Measurements from ENCODE around the gene ABHD2.

ABHD2 gene

GRCh38 chr15:89161666-89162065, 73.4 kb downstream of the ABHD2 start:
- no peak for DNase-seq (ENCODE audit: low read depth in 2 of 3, low spot score in 2 of 3)

- no peak for DNase-seq (ENCODE audit: low read depth in 2 of 3, low spot score in 2 of 3)
Observed at GRCh38 chr15:89163271-89164055, 75.2 kb downstream of the ABHD2 start.

- DNase-seq (ENCODE audit: low read depth in 2 of 3, low spot score in 2 of 3) = no peak
Observed at GRCh38 chr15:89164712-89165211, 76.5 kb downstream of the ABHD2 start.

DNA sequence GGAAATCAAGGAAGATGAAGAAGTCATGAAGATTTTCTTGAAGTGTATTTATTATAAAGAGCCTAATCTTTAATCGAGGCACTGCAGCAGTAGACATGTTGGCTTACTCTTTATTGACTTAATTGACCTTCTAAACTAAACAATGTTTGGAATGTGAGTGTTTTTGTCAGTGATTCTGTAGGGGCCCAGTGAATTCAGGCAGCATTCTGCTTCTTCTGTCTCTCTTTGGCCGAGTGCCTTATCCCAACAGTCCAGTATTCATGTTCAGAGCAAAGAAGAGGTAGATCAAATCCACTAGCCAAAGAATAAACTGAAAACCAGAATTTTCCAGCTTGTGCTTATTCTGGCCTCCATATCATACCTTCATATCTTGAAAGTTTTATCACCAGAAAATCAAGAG, 77.4 kb downstream of the ABHD2 start:
- DNase-seq (ENCODE audit: low read depth in 2 of 3, low spot score in 2 of 3) = no peak

- peak in 2 of 3 experiments; percentile 26 for DNase-seq (ENCODE audit: low read depth in 2 of 3, low spot score in 2 of 3)
Observed at GRCh38 chr15:89167267-89168176, 79.3 kb downstream of the ABHD2 start.

DNA sequence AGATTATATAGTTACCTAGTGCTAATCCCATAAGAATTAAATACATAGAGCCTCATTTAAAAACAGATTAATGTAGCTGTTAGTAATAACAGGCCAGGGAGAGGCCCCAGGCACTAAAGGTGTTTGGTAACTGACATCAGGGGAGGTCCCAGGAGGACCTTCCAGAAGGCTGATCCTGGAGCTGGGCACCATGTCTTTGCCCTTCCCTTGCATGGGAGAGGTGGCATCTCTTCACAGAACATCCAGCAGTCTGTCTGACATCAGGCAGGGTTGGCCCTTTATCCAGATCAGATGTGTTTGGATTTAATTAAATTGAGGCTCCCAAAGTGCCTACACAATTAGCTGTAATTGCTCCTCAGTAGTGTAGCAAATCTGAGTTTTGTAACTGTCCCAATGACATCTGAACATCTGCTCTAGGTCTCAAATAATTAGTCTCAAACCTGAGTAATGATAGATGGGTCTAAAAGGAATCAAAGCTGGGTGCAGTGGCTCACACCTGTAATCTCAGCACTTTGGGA, 80.1 kb downstream of the ABHD2 start:
- DNase-seq (ENCODE audit: low read depth in 2 of 3, low spot score in 2 of 3) = no peak

DNA sequence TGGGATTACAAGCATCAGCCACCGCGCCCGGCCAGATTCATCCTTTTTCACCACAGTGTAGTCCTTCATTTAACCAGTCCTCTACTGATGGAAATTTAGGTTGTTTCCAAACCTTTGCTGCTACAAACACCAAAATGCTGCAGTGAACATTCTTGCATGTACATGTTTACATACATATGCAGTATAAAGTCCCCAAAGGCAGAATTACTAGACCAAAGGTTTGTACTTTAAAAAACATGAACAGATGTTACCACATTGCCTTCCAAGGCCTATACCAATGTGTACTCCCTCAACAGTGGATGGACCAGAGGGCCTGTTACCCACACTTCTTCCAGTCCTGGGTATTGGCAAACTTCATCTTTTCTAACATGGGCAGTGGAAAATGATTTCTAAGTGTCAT, 82.1 kb downstream of the ABHD2 start:
- DNase-seq (ENCODE audit: low read depth in 2 of 3, low spot score in 2 of 3) = no peak

DNA sequence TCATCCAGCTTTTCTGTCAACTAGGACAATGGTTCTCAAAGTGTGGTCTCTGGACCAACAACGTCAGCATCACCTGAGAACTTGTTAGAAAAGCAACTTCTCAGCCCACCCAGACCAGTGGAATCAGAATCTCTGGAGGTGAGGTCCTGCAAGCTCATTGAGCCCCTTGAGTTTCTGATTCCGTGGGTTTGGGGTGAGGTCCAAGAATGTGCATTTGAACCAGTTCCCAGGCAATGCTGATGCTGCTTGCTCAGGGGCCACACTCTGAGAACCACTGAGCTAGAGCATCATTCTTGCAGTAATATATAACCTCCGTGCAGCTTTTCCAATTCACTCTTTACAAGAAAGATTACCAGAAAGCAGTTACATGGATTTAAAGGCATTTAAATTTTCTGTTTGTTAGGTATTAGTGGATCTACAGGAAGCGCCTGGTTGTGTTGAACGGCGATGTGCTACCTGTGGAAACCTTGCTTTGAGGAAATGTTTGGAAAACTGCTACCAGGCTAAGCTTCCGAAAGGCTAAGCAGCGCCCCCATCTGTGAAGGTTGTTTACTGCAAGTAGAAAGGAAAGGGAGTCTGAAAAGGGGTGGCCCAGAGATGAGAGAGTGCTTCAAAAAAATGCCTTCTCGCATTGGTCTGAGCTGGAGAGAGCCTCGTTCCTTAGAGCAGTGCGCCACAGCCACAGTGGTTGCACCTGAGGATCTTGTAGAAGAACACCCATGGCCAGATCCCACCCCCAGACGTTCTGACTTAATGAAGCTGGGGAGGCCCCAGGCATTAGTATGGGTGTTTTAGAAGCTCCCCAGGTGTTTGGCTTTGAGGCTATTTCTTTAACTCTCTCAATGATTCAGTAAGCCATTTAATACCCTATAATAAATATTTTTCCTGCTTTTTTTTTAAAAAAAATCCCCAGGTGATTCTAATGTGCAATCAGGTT, 83.1 kb downstream of the ABHD2 start:
- no peak for DNase-seq (ENCODE audit: low read depth in 2 of 3, low spot score in 2 of 3)

DNA sequence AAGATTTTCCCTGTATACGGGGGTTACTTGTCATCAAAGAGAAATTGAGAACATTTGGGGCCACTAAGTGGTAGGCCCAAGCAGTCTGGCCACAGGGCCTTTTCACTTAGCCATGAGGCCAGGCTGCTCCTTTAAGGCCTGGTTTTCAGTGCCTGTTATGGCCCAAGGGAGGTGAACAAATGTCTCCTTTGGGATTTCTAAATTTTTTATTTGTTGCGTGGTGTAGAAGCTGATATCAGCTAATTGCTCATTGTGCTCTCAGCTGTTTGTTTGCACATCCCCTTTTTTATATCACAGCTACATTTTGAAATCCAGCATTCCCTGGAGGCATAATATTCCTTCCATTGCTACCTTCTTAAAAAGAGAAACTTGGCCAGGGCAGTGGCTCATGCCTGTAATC, 84.7 kb downstream of the ABHD2 start:
- DNase-seq (ENCODE audit: low read depth in 2 of 3, low spot score in 2 of 3) = no peak

- DNase-seq (ENCODE audit: low read depth in 2 of 3, low spot score in 2 of 3) = no peak
Observed at GRCh38 chr15:89174476-89174875, 86.2 kb downstream of the ABHD2 start.

- no peak for DNase-seq (ENCODE audit: low read depth in 2 of 3, low spot score in 2 of 3)
Observed at GRCh38 chr15:89175617-89176191, 87.4 kb downstream of the ABHD2 start.

DNA sequence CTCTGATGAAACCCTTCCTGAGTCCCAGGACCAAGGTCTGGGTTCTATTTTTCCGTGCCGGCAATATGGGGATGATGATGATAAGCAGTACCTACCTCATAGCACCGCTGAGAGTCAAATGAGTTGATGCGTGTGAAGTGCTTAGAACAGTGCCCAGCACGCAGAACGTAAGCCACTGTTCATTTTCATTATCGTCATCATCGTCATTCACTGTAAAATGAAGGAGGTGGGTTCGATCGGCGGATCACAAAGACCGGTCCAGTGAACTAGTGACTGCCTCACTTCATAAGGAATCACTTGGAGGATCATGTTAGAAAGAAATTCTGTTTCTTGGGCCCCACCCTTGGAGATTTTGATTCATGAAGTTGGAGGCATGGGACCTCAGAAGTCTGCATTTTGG, 88.9 kb downstream of the ABHD2 start:
- DNase-seq (ENCODE audit: low read depth in 2 of 3, low spot score in 2 of 3) = no peak

DNA sequence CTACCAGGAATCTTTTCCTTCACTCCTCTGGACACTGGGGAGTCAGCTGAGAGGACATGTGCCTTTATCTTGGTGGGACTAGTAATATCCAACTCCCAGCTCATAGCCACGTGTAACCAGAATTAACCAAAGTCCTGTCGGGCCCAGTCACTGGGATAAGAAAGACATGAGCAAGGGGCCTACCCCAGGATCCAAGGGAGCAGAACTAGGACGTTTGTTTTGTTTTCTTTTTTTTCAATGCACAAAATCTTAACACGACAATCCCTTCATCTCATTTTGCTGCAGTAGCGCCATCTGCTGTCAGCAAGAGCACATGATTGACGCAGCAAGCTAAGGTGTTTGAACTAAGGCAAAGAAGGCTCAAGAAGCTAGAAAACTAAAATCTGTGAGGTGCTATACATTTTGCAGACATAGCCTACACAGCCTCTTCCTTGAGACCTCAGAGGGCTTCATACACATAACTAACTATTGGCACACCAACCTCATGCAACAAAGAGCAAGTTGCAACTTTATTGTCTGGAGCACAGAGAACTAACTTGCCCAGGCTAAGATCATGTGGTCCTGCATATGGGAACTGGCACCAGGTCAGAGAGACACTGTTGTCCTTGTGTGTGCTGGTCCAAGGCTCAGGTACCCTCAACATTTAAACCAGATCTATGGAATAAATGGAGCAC, 89.5 kb downstream of the ABHD2 start:
- DNase-seq (ENCODE audit: low read depth in 2 of 3, low spot score in 2 of 3) = peak in 2 of 3 experiments; percentile 11 to 24

DNA sequence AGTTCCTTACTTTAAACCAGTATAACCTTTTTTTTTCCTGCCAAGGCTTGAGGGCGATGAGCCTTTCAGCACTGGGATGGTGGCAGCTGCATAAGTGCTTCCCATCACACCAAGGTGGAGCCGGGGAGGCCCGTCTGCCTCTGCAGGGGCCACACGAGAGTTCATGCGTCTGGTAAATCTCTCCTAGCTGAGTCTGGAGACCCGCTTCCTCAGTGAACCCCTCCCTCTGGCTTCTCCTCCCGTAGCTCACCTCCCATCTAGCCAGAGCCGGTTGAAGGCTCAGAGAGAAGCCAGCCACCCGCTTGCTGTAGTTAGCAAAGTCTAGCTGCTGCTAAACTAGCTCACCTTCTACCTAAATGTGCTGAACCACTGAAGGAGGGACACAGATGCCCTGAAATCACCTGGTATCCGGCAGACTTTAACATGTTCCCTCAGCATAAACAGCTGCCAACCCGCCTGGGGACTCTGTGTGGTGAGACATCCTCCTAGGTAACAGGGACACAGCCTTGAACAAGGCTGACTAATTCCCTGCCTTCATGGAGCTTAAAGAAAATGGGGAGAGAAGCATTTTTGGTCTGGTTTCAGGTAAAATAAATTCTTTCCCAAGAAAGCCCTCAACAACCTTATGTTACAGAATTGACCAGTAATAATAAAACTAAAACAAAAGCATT, 90.2 kb downstream of the ABHD2 start:
- DNase-seq (ENCODE audit: low read depth in 2 of 3, low spot score in 2 of 3) = no peak

DNA sequence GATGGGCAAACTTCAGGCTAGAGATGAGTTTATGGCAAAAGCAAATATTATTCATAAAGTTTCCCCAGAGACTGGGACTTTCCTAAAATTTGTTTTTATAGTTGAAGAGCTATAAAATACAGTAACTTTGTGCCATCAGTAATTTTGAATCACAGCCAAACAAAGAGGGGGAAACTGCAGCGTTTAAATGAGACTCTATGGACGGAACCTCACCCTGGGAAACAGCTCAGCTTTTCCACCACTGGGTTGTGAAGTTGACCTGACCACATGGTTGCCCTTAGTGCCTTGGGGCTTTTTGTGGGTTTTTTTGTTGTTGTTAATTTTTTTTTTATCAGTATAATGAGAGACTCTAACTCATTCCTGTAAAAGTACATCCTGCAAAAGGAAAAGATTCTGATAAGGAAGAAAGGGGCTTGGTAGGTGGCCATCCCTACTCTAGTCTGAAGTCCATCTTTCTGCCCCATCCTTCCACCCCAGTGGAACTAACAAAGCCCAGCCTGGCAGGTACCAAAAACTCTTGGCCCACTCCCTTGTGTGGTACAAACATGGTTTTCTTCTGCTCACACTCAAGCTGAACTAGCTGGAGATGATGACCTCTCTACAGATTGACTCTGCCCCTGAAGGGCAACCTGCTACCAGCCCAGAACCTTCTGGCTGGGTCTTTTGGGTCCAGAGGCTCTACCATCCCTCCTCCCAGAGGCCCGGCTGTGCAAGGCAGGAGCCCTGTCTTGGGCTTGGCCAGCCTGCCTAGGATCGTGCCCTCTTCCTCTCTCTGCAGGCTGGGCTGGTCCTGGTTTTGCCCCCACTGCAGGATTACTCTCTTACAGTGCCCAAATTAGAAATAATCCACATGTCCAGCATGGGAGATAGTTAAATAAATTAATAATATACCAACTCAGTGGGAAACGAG, 92.0 kb downstream of the ABHD2 start:
- DNase-seq (ENCODE audit: low read depth in 2 of 3, low spot score in 2 of 3) = peak in 1 of 3 experiments; percentile 49

GRCh38 chr15:89184357-89184756, 96.1 kb downstream of the ABHD2 start:
- DNase-seq (ENCODE audit: low read depth in 2 of 3, low spot score in 2 of 3) = no peak

DNA sequence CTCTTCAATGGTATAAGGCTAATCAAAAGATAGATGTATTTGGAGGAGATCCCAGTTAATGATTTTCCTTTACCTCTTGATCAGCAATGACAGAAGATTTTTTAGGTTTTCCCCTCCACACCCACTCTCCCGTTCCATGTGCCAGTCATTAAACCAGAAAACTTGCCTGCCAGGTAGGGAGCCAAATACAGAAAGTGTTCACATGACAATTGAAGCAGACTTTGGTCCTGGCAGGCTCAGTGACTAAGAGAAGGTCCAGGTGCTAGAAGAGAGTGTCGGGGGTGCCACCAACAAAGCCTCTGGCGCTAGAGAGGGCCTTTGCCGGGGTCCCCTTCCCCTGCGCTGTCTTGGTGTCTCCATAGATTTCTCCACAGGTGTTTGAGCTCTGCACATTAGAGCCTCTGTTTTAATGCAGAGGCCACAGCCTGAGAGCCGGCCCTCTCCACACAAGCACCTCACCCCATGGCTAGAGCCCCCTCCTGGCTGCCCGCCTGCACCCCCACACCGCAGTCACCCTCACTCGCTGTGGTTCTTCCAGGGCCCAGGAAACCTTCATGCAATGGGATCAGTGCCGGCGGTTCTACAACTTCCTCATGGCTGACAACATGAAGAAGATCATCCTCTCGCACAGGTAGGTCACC, 96.8 kb downstream of the ABHD2 start:
- DNase-seq (ENCODE audit: low read depth in 2 of 3, low spot score in 2 of 3) = no peak

- DNase-seq (ENCODE audit: low read depth in 2 of 3, low spot score in 2 of 3) = no peak
Observed at GRCh38 chr15:89186803-89187202, 98.5 kb downstream of the ABHD2 start.

All from activated CD8-positive, alpha-beta memory T cell treated with anti-CD3 and anti-CD28 coated beads for 48 hours (primary cell).